Measurements from ENCODE around the gene FXYD2. TPM values are rescaled to one million over a fixed set of nuclear protein-coding genes. Genes with fewer than 3 reads are reported as not detected.
A peak's percentile ranks its signal among the peaks of the same experiment; 100 is the strongest.

The FXYD2 gene
- total and polyA plus RNA-seq, 2 of the 13 experiments (the other 11 are each of a cell fraction or from before 2014, with no cell fraction given): 45.9 to 106 TPM

- TF ChIP-seq HNF1B (CRISPR knock-in tag; IDR thresholded peaks at IDR 0.05) (0 out of 2 replicates have a peak, but pooled peaks have one; percentile 53), ZSCAN31 (CRISPR knock-in tag; IDR thresholded peaks at IDR 0.05; ENCODE audit: low read depth) (no peak), STAG1 (CRISPR knock-in tag; IDR thresholded peaks at IDR 0.05) (peak; percentile 83), CTCF (CRISPR knock-in tag; IDR thresholded peaks at IDR 0.05) (peak; percentile 88), SP4 (CRISPR knock-in tag; IDR thresholded peaks at IDR 0.05) (0 out of 2 replicates have a peak, but pooled peaks have one; percentile 56), ZNF558 (CRISPR knock-in tag; IDR thresholded peaks at IDR 0.05; ENCODE audit: borderline replicate concordance) (no peak), ZNF282 (IDR thresholded peaks at IDR 0.05; ENCODE audit: partially characterized antibody) (peak; percentile 73), ZNF530 (CRISPR knock-in tag; IDR thresholded peaks at IDR 0.05; ENCODE audit: low read depth) (no peak), FOXK2 (IDR thresholded peaks at IDR 0.05) (0 out of 2 replicates have a peak, but pooled peaks have one; percentile 13)
These were observed 15.1 kb downstream of the FXYD2 start (continued) for GRCh38 chr11:117809236-117810055.

All from HepG2 (cell line).